ENCODE results near the gene MPRIP.
"Not testable (repeated sequence)": the region's sequence is repeated elsewhere in the genome, so short reads cannot be mapped to it uniquely, and the experiment has no call there.

The MPRIP gene

GRCh38 chr17:17130077-17130844 is 88.0 kb downstream of the MPRIP start:
- DNase-seq, result no peak

GRCh38 chr17:17131839-17132238 is 89.6 kb downstream of the MPRIP start:
- no peak for DNase-seq

- DNase-seq, result no peak
Measured at GRCh38 chr17:17132746-17133145, 90.5 kb downstream of the MPRIP start.

GRCh38 chr17:17134051-17134956 is 92.0 kb downstream of the MPRIP start:
- no peak for DNase-seq

GRCh38 chr17:17134957-17135333 is 92.7 kb downstream of the MPRIP start:
- no peak for DNase-seq

- not testable (repeated sequence) for DNase-seq
Measured at GRCh38 chr17:17136221-17136620, 94.0 kb downstream of the MPRIP start.

- DNase-seq, result no peak
Measured at GRCh38 chr17:17137731-17138585, 95.7 kb downstream of the MPRIP start.

GRCh38 chr17:17139972-17140589 is 97.8 kb downstream of the MPRIP start:
- no peak for DNase-seq

- no peak for DNase-seq
Measured at GRCh38 chr17:17140590-17140980, 98.3 kb downstream of the MPRIP start.

- no peak for DNase-seq
Measured at GRCh38 chr17:17141279-17141678, 99.0 kb downstream of the MPRIP start.

- DNase-seq, result peak; percentile 31
Measured at GRCh38 chr17:17141860-17142552, 99.7 kb downstream of the MPRIP start.

- no peak for DNase-seq
Measured at GRCh38 chr17:17142556-17142955, 100.3 kb downstream of the MPRIP start.

- DNase-seq, result no peak
Measured at GRCh38 chr17:17143501-17143900, 101.2 kb downstream of the MPRIP start.

- DNase-seq, result no peak
Measured at GRCh38 chr17:17144061-17144460, 101.8 kb downstream of the MPRIP start.

GRCh38 chr17:17144916-17145665 is 102.8 kb downstream of the MPRIP start:
- no peak for DNase-seq

- no peak for DNase-seq
Measured at GRCh38 chr17:17146786-17147406, 104.6 kb downstream of the MPRIP start.

GRCh38 chr17:17147821-17148220 is 105.6 kb downstream of the MPRIP start:
- DNase-seq, result no peak

GRCh38 chr17:17149520-17150447 is 107.5 kb downstream of the MPRIP start:
- DNase-seq, result no peak

GRCh38 chr17:17150448-17150800 is 108.2 kb downstream of the MPRIP start:
- DNase-seq, result no peak

- no peak for DNase-seq
Measured at GRCh38 chr17:17151055-17151454, 108.8 kb downstream of the MPRIP start.
